Lung microvascular endothelial cell (primary cell): ENCODE results near the gene TTC38. TPM values are rescaled to one million over a fixed set of nuclear protein-coding genes. Genes with fewer than 3 reads are reported as not detected.

ENCODE experiments used
- DNase-seq, 2 donors: peaks; one replicate each; pipeline versions ENCODE4 v3.0.0 to v3.0.0-alpha.2; 2010; ENCODE audit warnings: low read depth in 2 of 2
- total RNA-seq: library from RNA; depleted of rRNA; stranded (reverse); fragments of >200 nt; gene quantifications from 2 replicates; pipeline ENCODE4 v1.2.1, GENCODE V29; 2014

Gene TTC38
- total RNA-seq, 1 donor from 2014 or later: 22.6 TPM

GRCh38 chr22:46327691-46328465 is 60.1 kb downstream of the TTC38 start:
- DNase-seq: no peak

GRCh38 chr22:46328797-46329196 is 61.0 kb downstream of the TTC38 start:
- no peak for DNase-seq

- DNase-seq: no peak
Measured at GRCh38 chr22:46329616-46330015, 61.8 kb downstream of the TTC38 start.

- DNase-seq: no peak
Measured at GRCh38 chr22:46330426-46330825, 62.6 kb downstream of the TTC38 start.

GRCh38 chr22:46331496-46331895 is 63.7 kb downstream of the TTC38 start:
- no peak for DNase-seq

- peak; percentile 93 for DNase-seq
Measured at GRCh38 chr22:46335201-46336118, 67.7 kb downstream of the TTC38 start, which contains the start of gene TRMU. TRMU (plus strand) TSS chr22:46335714; CDS start chr22:46335765, 51 bp downstream.

GRCh38 chr22:46336119-46337078 is 68.6 kb downstream of the TTC38 start:
- peak; percentile 37 to 43 for DNase-seq

- no peak for DNase-seq
Measured at GRCh38 chr22:46337870-46338269, 70.1 kb downstream of the TTC38 start.

- no peak for DNase-seq
Measured at GRCh38 chr22:46338636-46339035, 70.8 kb downstream of the TTC38 start.

- DNase-seq: no peak
Measured at GRCh38 chr22:46339956-46340355, 72.1 kb downstream of the TTC38 start.

- no peak for DNase-seq
Measured at GRCh38 chr22:46340676-46341075, 72.9 kb downstream of the TTC38 start.

Other genes with a start within 250 kb of the TTC38 start
- 4.1 and 7.9 TPM in 2 replicates for gene PPARA, start 117.5 kb upstream of the TTC38 start, total RNA-seq
- 8.7 and 9.2 TPM in 2 replicates for gene CDPF1, start 17.7 kb upstream of the TTC38 start, total RNA-seq
- gene PKDREJ, start 4.7 kb upstream of the TTC38 start, total RNA-seq: not detected in 2 replicates
- 0.99 and 3.7 TPM in 2 replicates for gene GTSE1, start 28.9 kb downstream of the TTC38 start, total RNA-seq
- 13.1 and 19.6 TPM in 2 replicates for gene TRMU, start 67.7 kb downstream of the TTC38 start, total RNA-seq